CD4-positive, alpha-beta memory T cell (primary cell): Measurements from ENCODE around the gene PPP1R12C. TPM values are rescaled to one million over a fixed set of nuclear protein-coding genes. Genes with fewer than 3 reads are reported as not detected.

Source experiments
- CTCF ChIA-PET: fragments of 350-600 bp; sonication (Branson Sonifier 250); formaldehyde crosslinking; loops from one replicate; lab custom pipeline; 2021; ENCODE audit warnings: inconsistent platforms; ENCODE audit not compliant: partially characterized antibody; lab: Charles Lee
- POLR2A ChIA-PET: fragments of 350-600 bp; sonication (Branson Sonifier 250); formaldehyde crosslinking; loops from one replicate; lab custom pipeline; 2021; ENCODE audit not compliant: partially characterized antibody; lab: Charles Lee
- DNase-seq, 5 donors: peaks; one replicate each; pipeline versions ENCODE4 v3.0.0 to v3.0.0-alpha.2; 2020 to 2022; ENCODE audit warnings: mixed read lengths in 1 of 5
- H3K27ac ChIP-seq: one replicate; pipeline ENCODE4 v1.7.0; 2013; ENCODE audit warnings: low read depth, low read length
- H3K27me3 ChIP-seq: 2 replicates; pipeline ENCODE4 v1.7.0; 2013; ENCODE audit warnings: mild to moderate bottlenecking, low read length, moderate library complexity; ENCODE audit not compliant: insufficient read depth
- H3K36me3 ChIP-seq: 2 replicates; pipeline ENCODE4 v1.7.0; 2013; ENCODE audit warnings: mild to moderate bottlenecking, low read length, moderate library complexity; ENCODE audit not compliant: insufficient read depth
- H3K4me1 ChIP-seq: 2 replicates; pipeline ENCODE4 v1.7.0; 2013; ENCODE audit warnings: mild to moderate bottlenecking, low read length, moderate library complexity; ENCODE audit not compliant: insufficient read depth
- H3K4me3 ChIP-seq, 2 donors: one replicate each; pipeline ENCODE4 v1.7.0; 2013; ENCODE audit warnings: low read length in 2 of 2, mild to moderate bottlenecking in 1 of 2
- H3K9me3 ChIP-seq, 2 donors: one replicate each; pipeline ENCODE4 v1.7.0; 2013; ENCODE audit warnings: low read length in 2 of 2, control low read depth in 1 of 2; ENCODE audit not compliant: control insufficient read depth in 1 of 2
- H3K27ac Mint-ChIP-seq, 7 donors: one replicate each; pipeline ENCODE4 v1.8.0; 2020 to 2021; ENCODE audit warnings: mixed read lengths in 7 of 7, mild to moderate bottlenecking in 6 of 7, inconsistent platforms in 3 of 7, moderate library complexity in 3 of 7
- H3K27me3 Mint-ChIP-seq, 2 donors: one replicate each; pipeline ENCODE4 v1.8.0; 2020 to 2021; ENCODE audit warnings: mixed read lengths in 2 of 2
- H3K36me3 Mint-ChIP-seq, 2 donors: one replicate each; pipeline ENCODE4 v1.8.0; 2020 to 2021; ENCODE audit warnings: mixed read lengths in 2 of 2, inconsistent platforms in 1 of 2, mild to moderate bottlenecking in 1 of 2
- H3K4me1 Mint-ChIP-seq, 4 donors: one replicate each; pipeline ENCODE4 v1.8.0; 2020 to 2021; ENCODE audit warnings: mixed read lengths in 4 of 4, mild to moderate bottlenecking in 1 of 4
- H3K4me3 Mint-ChIP-seq, 8 donors: one replicate each; pipeline ENCODE4 v1.8.0; 2020 to 2021; ENCODE audit warnings: mixed read lengths in 8 of 8, mild to moderate bottlenecking in 7 of 8, moderate library complexity in 6 of 8, inconsistent platforms in 3 of 8
- H3K9me3 Mint-ChIP-seq, 8 donors: one replicate each; pipeline ENCODE4 v1.8.0; 2020 to 2021; ENCODE audit warnings: mixed read lengths in 8 of 8, mild to moderate bottlenecking in 5 of 8, inconsistent platforms in 3 of 8, moderate library complexity in 1 of 8
- intact Hi-C: fragments of 100-400 bp; cut with micrococcal nuclease; formaldehyde crosslinking; loops from one replicate; pipeline ENCODE4 v1.15.1; 2023
- polyA plus RNA-seq, 2 donors: library from polyadenylated mRNA; unstranded; fragments of 300-500 nt; fragmentation: Illumina TruSeq; gene quantifications; one replicate each; pipeline ENCODE4 v1.2.3, GENCODE V29; 2021
- total RNA-seq, 2 experiments: library from RNA; stranded (reverse); gene quantifications; one replicate each; pipeline ENCODE4 v1.2.3, GENCODE V29; 2021

The PPP1R12C gene
- total and polyA plus RNA-seq, 4 experiments from 2014 or later = 1.4 to 165 (median 87.1) TPM

GRCh38 chr19:55133639-55134444 lies 16.4 kb upstream of the PPP1R12C start:
- peaks cover 13% of the 10 kb centered on the region for H3K27me3 ChIP-seq
- H3K4me1 ChIP-seq = no peaks in the 10 kb centered on the region
- Mint-ChIP-seq H3K4me3 (no peak overlapping the region), H3K9me3 (peaks cover 0 to 1% (median 0%) of the 10 kb centered on the region in 8 donors), H3K27me3 (peaks cover 28 to 38% of the 10 kb centered on the region in 2 donors), H3K36me3 (no peaks in the 10 kb centered on the region), H3K27ac (no peak overlapping the region), H3K4me1 (no peaks in the 10 kb centered on the region)
- H3K27ac ChIP-seq = no peak overlapping the region
- DNase-seq = no peak
- intact Hi-C loops = no loop called here
- no peaks in the 10 kb centered on the region for H3K9me3 ChIP-seq
- no peaks in the 10 kb centered on the region for H3K36me3 ChIP-seq
- POLR2A ChIA-PET = no interaction called here
- CTCF ChIA-PET = interaction anchor here (0.7 kb wide), 1 partner anchor 451 kb away, joined by 3 read pairs; no protein-coding TSS in a partner anchor
- H3K4me3 ChIP-seq = no peak overlapping the region

- Histone ChIP-seq H3K4me1 (no peaks in the 10 kb centered on the region), H3K36me3 (no peaks in the 10 kb centered on the region), H3K9me3 (no peaks in the 10 kb centered on the region), H3K27me3 (peaks cover 13% of the 10 kb centered on the region), H3K4me3 (no peak overlapping the region), H3K27ac (no peak overlapping the region)
- Mint-ChIP-seq H3K4me1 (no peaks in the 10 kb centered on the region), H3K36me3 (no peaks in the 10 kb centered on the region), H3K9me3 (peaks cover 0 to 1% (median 0%) of the 10 kb centered on the region in 8 donors), H3K4me3 (no peak overlapping the region), H3K27ac (no peak overlapping the region), H3K27me3 (peaks cover 32 to 46% of the 10 kb centered on the region in 2 donors)
- ChIA-PET CTCF (interaction anchor here (0.7 kb wide), 1 partner anchor 452 kb away, joined by 3 read pairs; no protein-coding TSS in a partner anchor), POLR2A (no interaction called here)
- no peak for DNase-seq
- intact Hi-C loops = no loop called here
Measured at GRCh38 chr19:55132453-55133129, 15.2 kb upstream of the PPP1R12C start.

- no peak overlapping the region for H3K27ac ChIP-seq
- H3K9me3 ChIP-seq = no peaks in the 10 kb centered on the region
- peak overlapping the region in 1 of 7 donors; percentile 66 for H3K27ac Mint-ChIP-seq
- no peaks in the 10 kb centered on the region for H3K4me1 ChIP-seq
- peaks cover 13% of the 10 kb centered on the region for H3K27me3 ChIP-seq
- no peak overlapping the region for H3K4me3 Mint-ChIP-seq
- H3K27me3 Mint-ChIP-seq = peaks cover 38 to 54% of the 10 kb centered on the region in 2 donors
- intact Hi-C loops = no loop called here
- H3K36me3 Mint-ChIP-seq = no peaks in the 10 kb centered on the region
- POLR2A ChIA-PET = no interaction called here
- CTCF ChIA-PET = no interaction called here
- H3K36me3 ChIP-seq = no peaks in the 10 kb centered on the region
- no peaks in the 10 kb centered on the region for H3K4me1 Mint-ChIP-seq
- no peak for DNase-seq
- no peak overlapping the region for H3K4me3 ChIP-seq
- H3K9me3 Mint-ChIP-seq = peaks cover 0 to 1% (median 0%) of the 10 kb centered on the region in 8 donors
Measured at GRCh38 chr19:55131421-55131820, 14.0 kb upstream of the PPP1R12C start.

DNA sequence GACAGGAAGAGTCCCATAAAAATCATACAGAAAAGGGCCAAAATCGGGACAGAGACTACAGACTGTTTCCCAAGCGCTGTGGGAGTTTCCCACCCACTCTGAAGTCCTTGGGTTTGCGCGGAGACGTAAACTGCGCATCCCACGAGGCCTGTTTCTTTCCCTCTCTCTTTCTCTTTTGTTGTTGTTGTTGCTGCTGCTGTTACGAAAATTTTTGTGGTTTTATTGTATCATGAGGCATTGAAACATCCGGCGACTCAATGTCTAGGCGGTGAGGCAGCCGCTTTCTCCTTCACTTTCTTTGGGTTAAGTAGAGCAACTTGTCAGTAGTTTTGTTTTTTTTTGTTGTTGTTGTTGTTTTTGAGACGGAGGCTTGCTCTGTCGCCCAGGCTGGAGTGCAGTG lies 1.6 kb upstream of the PPP1R12C start:
- intact Hi-C loops = loop anchor here (2.0 to 5.0 kb wide), 3 partner anchors 42 to 523 kb away; partner anchors contain the start of genes PPP6R1, ZNF580 and ZNF581
- Histone ChIP-seq H3K4me1 (peaks cover 31% of the 10 kb centered on the region), H3K27me3 (no peaks in the 10 kb centered on the region), H3K36me3 (no peaks in the 10 kb centered on the region), H3K9me3 (no peaks in the 10 kb centered on the region), H3K27ac (peak overlapping the region; percentile 64), H3K4me3 (no peak overlapping the region)
- H3K9me3 Mint-ChIP-seq = peaks cover 0 to 3% (median 0%) of the 10 kb centered on the region in 8 donors
- CTCF ChIA-PET = interaction anchor here (1.2 kb wide), 1 partner anchor 135 kb away, joined by 3 read pairs; no protein-coding TSS in a partner anchor
- peaks cover 0 to 16% of the 10 kb centered on the region in 2 donors for H3K36me3 Mint-ChIP-seq
- H3K27me3 Mint-ChIP-seq = peaks cover 6 to 17% of the 10 kb centered on the region in 2 donors
- peak overlapping the region; percentile 52 to 97 (median 79) for H3K27ac Mint-ChIP-seq
- POLR2A ChIA-PET = interaction anchor here (2.8 kb wide), 1 partner anchor 38 kb away, joined by 13 read pairs; no protein-coding TSS in a partner anchor
- H3K4me1 Mint-ChIP-seq = peaks cover 14 to 53% (median 34%) of the 10 kb centered on the region in 4 donors
- DNase-seq = peak in 4 of 5 donors; percentile 24 to 69 (median 32)
- peak overlapping the region; percentile 76 to 100 (median 94) for H3K4me3 Mint-ChIP-seq

DNA sequence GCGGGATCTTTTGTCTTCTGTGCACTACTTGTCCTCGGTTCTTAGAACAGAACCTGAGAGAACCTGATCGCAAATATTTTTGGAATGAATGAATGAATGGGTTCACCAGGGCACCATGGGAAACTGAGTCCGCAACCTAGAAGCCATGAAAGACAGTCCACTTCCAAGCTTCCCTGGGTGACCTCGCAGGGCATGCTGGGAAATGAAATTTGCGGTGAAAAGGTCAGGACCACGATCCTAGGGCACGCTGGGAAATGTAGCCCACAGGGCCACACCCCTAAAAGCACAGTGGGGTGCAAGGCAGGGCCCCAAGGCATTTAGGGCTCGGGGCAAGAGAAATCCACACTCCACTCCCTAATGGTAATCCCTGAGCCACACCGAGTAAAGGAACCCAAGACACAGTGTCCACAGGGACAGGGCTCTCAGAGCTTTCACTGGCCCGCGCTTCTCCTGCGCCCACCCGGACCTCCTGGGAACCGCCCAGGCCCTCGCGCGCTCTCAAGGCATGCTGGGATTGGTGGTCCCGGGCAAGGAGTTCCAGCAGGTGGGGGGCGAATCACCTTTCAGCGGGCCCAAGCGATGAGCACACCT lies 1.1 kb upstream of the PPP1R12C start:
- H3K27ac Mint-ChIP-seq = peak overlapping the region; percentile 53 to 98 (median 97)
- Histone ChIP-seq H3K4me3 (peak overlapping the region; percentile 58 to 96), H3K36me3 (no peaks in the 10 kb centered on the region), H3K27me3 (no peaks in the 10 kb centered on the region), H3K4me1 (peaks cover 31% of the 10 kb centered on the region), H3K27ac (peak overlapping the region; percentile 64), H3K9me3 (no peaks in the 10 kb centered on the region)
- CTCF ChIA-PET = interaction anchor here (1.2 kb wide), 1 partner anchor 136 kb away, joined by 3 read pairs; no protein-coding TSS in a partner anchor
- intact Hi-C loops = loop anchor here (2.0 to 5.0 kb wide), 3 partner anchors 42 to 524 kb away; partner anchors contain the start of genes PPP6R1, ZNF580 and ZNF581
- DNase-seq = no peak
- peaks cover 4 to 11% of the 10 kb centered on the region in 2 donors for H3K27me3 Mint-ChIP-seq
- peaks cover 0 to 16% of the 10 kb centered on the region in 2 donors for H3K36me3 Mint-ChIP-seq
- POLR2A ChIA-PET = interaction anchor here (0.6 to 2.8 kb wide), 15 partner anchors 8 to 671 kb away, joined by 3 to 13 read pairs (median 4); partner anchors contain the start of genes FIZ1, HSPBP1, PPP6R1 and RDH13
- H3K9me3 Mint-ChIP-seq = peaks cover 0 to 3% (median 0%) of the 10 kb centered on the region in 8 donors
- peaks cover 15 to 53% (median 34%) of the 10 kb centered on the region in 4 donors for H3K4me1 Mint-ChIP-seq
- peak overlapping the region; percentile 90 to 100 (median 98) for H3K4me3 Mint-ChIP-seq

GRCh38 chr19:55117663-55118391 lies 390 bp upstream of the PPP1R12C start:
- peaks cover 0 to 3% (median 0%) of the 10 kb centered on the region in 8 donors for H3K9me3 Mint-ChIP-seq
- ChIA-PET POLR2A (interaction anchor here (0.5 to 2.8 kb wide), 26 partner anchors 9 to 670 kb away, joined by 3 to 13 read pairs (median 4); partner anchors contain the start of genes FIZ1, HSPBP1, KMT5C and PPP6R1), CTCF (interaction anchor here (1.1 to 1.2 kb wide), 2 partner anchors 29 to 137 kb away, joined by 3 read pairs; no protein-coding TSS in a partner anchor)
- no peaks in the 10 kb centered on the region for H3K9me3 ChIP-seq
- intact Hi-C loops = loop anchor here (1.0 to 5.0 kb wide), 11 partner anchors 29 to 557 kb away; partner anchors contain the start of genes EPN1, KMT5C, PPP6R1 and RDH13
- H3K27me3 ChIP-seq = no peaks in the 10 kb centered on the region
- peak overlapping the region; percentile 64 for H3K27ac ChIP-seq
- DNase-seq = peak; percentile 94 to 97 (median 96)
- peaks cover 0 to 16% of the 10 kb centered on the region in 2 donors for H3K36me3 Mint-ChIP-seq
- peak overlapping the region; percentile 90 to 100 (median 98) for H3K4me3 Mint-ChIP-seq
- no peaks in the 10 kb centered on the region for H3K36me3 ChIP-seq
- peak overlapping the region; percentile 58 to 96 for H3K4me3 ChIP-seq
- peaks cover 15 to 53% (median 34%) of the 10 kb centered on the region in 4 donors for H3K4me1 Mint-ChIP-seq
- H3K27me3 Mint-ChIP-seq = peaks cover 3 to 6% of the 10 kb centered on the region in 2 donors
- H3K27ac Mint-ChIP-seq = peak overlapping the region; percentile 89 to 98 (median 97)
- H3K4me1 ChIP-seq = peaks cover 31% of the 10 kb centered on the region
